ENCODE measurements around the gene ROPN1B.
"Not testable (repeated sequence)": the region's sequence is repeated elsewhere in the genome, so short reads cannot be mapped to it uniquely, and the experiment has no call there.

The ROPN1B gene

GRCh38 chr3:125958511-125959316 is 10.3 kb upstream of the ROPN1B start:
- no peak for DNase-seq (ENCODE audit: low read depth in 2 of 2)

DNA sequence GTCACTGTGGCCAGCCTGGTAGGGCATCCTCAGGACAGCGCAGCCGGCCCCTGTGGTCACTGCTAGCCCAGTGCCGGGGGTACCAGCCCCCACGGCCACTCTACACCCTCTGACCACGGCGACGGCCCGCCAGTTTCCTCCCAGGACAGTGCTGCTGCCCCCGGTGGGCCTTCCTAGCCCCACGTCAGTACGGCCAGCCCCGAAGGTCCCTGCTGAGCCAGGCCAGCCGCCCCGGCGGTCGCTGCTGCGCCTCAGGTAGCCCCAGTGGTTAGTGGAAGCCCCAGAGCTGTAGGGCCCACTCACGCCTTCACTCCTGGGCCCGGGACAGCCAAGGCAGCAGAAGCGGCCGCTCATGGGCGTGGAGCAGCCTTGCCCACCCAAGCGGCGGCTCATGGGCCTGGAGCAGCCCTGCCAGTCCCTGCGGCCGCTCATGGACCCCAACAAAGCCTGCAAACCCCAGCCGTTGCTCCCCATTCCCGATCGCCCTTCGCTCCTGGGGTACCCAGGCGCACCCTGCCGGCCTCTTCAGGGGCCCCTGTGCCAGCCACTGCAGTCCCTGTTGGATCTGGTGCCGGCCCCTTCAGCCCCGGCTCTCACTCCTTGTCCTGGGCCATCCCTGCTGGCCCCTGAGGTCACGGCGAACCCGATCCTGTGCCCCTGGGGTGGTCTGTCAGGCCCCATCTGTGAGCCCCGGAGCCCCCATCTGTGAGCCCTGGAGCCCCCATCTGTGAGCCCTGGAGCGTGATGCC is 9.5 kb upstream of the ROPN1B start:
- DNase-seq (ENCODE audit: low read depth in 2 of 2): no peak

- DNase-seq (ENCODE audit: low read depth in 2 of 2): no peak
Measured at GRCh38 chr3:125960066-125960424, 8.9 kb upstream of the ROPN1B start.

GRCh38 chr3:125960456-125961288 is 8.3 kb upstream of the ROPN1B start:
- DNase-seq (ENCODE audit: low read depth in 2 of 2): no peak

- DNase-seq (ENCODE audit: low read depth in 2 of 2): no peak
Measured at GRCh38 chr3:125961289-125961589, 7.7 kb upstream of the ROPN1B start.

GRCh38 chr3:125963834-125964233 is 5.1 kb upstream of the ROPN1B start:
- not testable (repeated sequence) for DNase-seq (ENCODE audit: low read depth in 2 of 2)

DNA sequence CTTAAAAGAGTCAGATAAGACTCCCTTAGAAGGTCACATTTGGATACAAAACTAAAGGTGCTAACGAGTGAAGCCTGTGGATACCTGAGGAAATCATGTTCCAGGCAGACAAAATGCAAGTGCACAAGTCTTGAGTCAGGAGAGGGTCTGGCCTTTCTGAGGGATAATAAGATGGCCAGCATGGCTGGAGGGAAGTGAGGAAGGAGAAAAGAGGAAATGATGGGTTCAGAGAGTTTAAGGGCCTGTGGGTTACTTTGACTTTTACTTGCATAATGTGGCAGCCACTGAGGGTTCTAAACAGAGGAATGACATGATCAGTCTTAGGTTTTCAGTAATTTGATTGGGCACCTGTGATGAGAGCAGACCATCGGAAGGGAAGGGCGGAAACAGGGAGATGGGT is 3.5 kb upstream of the ROPN1B start:
- DNase-seq (ENCODE audit: low read depth in 2 of 2): no peak

DNA sequence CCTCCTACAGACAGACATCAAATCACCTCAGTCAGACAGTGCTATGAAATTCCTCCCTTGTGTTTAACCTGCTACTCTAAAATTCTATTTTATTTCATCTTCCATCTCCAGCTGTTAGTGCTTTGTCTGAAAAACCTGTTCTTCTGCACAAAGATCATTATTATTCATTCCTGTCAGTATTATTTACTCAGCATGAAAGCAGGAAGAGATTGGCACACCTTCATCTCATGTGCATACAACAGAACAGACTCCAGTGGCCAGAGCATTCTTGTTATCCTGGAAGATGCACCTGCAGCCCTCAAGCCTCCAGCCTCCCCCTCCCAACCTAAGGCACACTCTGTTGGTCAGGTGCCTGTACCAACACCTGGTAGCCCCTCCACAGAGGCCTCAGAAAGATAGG is 1.8 kb upstream of the ROPN1B start:
- no peak for DNase-seq (ENCODE audit: low read depth in 2 of 2)

GRCh38 chr3:125968121-125968520 is 857 bp upstream of the ROPN1B start:
- not testable (repeated sequence) for DNase-seq (ENCODE audit: low read depth in 2 of 2)

DNA sequence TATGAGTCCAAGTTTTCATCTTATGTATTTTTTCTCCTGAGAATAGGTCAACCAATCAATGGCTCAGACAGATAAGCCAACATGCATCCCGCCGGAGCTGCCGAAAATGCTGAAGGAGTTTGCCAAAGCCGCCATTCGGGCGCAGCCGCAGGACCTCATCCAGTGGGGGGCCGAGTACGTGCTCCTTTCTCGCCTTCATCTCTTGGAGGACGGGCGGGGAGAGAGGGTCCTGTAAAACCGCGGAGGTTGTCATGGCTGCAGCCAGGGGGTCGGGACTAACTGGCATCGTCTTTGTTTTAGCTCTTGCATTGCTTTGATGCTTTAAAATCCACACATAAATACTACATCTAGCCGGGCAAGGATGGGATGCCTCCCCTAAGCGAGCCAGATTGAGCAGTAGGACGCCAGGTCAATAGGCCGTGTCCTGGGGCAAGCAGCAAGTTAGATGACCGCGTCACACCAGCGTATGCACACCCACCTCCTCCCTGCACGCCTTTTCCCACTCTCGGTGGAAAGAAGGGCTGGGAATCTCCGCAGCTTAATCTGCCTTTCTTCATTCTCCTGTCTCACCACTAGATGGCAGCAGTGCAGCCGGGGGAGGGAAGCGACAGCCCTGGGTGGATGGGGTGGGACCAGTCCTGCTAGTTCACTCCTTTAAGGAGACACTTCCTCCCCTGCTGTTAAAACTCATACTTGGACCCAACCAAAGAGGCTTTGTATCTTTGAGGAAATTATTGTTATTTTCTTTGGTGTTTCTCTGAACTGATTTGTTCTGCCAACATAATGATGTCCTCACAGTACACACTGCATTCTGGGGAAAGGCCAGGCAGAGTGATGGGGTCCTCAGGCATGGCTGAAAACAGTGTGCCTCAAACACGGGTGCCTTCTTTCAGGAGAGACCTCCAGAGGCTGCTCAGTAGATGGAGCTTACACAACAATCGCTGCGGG is 3.3 kb downstream of the ROPN1B start:
- not testable (repeated sequence) for DNase-seq (ENCODE audit: low read depth in 2 of 2)

DNA sequence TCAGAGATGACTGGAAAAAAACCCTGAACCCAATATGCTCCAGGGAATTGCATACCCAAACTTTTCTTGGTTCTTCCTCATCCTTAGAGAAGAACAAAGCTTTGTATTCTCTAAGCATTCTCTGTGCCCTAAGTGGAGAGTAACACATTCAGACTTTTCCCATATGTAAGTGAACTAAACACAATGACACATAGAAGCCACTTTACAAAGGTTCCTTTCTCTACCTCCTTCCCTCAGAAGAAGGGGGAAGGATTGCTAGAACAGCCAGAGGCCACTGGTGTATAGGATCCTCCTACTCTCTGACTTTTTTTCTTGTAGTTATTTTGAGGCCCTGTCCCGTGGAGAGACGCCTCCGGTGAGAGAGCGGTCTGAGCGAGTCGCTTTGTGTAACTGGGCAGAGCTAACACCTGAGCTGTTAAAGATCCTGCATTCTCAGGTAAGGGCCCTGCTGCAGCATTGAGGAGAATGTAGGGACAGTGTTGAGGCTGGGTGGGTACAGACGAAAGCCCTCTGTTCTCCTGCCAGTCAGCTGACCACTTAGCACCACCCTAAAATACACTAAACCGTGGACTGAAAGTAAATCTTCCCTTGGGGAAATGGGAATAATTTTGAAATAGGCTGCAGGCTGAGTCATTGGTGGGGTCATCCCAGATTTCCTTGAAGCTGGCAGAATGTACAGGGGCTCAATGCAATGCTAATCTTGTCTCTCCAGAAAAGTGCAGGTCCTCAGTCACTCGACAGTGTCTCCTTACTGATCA is 6.4 kb downstream of the ROPN1B start:
- DNase-seq (ENCODE audit: low read depth in 2 of 2): not testable (repeated sequence)

GRCh38 chr3:125976003-125976390 is 7.0 kb downstream of the ROPN1B start:
- not testable (repeated sequence) for DNase-seq (ENCODE audit: low read depth in 2 of 2)

DNA sequence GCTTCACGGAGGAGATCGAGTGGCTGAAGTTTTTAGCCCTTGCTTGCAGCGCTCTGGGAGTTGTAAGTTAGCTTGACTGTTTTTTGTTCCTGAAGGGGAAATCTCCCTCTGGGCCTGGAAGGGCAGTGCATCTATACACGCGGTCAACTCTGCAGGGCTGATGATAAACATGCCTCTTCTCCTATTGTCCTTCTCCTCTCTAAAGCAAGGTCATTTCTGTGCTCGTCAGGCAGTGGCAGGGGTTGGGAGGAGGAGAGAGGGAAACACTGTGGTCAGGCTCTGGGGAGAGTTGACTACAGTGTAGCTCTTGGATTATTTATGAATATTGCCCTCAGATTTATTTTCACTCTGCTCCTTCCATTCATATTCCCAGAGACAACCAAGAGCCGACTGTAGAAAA is 8.1 kb downstream of the ROPN1B start:
- not testable (repeated sequence) for DNase-seq (ENCODE audit: low read depth in 2 of 2)

GRCh38 chr3:125984951-125985350 is 16.0 kb downstream of the ROPN1B start:
- DNase-seq (ENCODE audit: low read depth in 2 of 2): not testable (repeated sequence)

GRCh38 chr3:125990253-125990970 is 21.4 kb downstream of the ROPN1B start:
- peak; percentile 71 to 75 for DNase-seq (ENCODE audit: low read depth in 2 of 2)

DNA sequence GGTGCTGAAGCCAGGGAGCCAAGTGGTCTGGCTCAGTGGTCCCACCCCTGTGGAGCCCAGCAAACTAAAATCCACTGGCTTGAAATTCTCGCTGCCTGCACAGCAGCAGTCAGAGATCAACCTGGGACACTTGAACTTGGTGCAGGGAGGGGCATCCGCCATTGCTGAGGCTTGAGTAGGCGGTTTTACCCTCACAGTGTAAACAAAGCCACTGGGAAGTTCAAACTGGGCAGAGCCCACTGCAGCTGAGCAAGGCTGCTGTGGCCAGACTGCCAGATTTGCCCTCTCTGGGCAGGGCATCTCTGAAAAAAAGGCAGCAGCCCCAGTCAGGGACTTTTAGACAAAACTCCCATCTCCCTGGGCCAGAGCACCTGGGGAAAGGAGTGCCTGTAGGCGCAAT is 27.8 kb downstream of the ROPN1B start:
- DNase-seq (ENCODE audit: low read depth in 2 of 2): not testable (repeated sequence)

DNA sequence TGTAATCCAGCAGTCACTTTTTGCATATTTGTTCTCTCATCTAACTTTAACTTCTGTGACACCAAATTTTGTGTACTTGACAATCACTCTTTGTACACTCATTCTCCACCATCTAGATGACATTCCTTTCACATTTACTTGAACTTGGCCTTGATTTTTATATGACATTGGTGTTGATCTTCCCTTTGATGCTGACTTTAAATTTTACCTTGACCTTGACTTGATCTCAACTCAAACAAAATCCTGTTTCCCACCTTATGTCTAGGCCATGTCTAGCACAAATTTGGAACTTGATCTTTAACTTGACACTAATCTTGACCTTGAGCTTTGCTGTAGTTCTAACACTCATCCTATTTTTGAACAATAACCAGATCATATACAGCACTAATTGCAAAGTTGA is 33.2 kb downstream of the ROPN1B start:
- DNase-seq (ENCODE audit: low read depth in 2 of 2): no peak

DNA sequence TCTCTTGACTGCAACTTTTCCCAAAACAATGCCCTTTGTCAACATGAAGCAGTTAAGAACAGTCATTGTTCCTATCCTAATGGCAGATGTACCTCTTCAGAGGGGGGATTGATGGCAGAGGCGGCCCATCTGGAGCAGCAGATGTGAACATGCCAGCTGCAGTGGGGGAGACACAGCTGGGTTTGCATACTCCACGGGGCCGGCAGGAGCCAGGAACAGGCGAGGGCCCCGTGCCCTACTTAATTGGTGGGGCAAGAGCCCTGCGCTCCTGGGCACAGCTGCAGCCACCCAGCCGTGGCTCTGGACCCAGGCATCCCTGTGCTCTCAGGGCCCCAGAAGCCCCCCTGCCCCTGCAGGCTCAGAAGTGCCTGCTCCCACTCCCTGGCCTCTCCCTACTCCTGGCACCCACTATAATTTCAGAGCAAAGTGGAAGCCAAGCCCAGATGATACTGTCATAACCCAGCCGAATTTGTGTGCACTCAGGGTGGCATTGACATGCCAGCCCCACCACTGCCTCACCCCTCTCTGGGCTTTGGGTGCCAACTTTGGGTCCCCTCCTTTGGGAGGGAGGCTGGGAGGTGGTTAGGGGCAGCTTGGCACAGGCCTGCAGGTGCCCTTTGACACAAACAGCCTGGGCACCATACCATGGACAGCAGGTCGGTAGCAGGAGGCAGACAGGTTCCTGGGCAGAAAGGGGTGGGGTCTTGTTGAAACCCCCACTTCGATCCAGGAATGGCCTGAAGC is 34.6 kb downstream of the ROPN1B start:
- no peak for DNase-seq (ENCODE audit: low read depth in 2 of 2)

DNA sequence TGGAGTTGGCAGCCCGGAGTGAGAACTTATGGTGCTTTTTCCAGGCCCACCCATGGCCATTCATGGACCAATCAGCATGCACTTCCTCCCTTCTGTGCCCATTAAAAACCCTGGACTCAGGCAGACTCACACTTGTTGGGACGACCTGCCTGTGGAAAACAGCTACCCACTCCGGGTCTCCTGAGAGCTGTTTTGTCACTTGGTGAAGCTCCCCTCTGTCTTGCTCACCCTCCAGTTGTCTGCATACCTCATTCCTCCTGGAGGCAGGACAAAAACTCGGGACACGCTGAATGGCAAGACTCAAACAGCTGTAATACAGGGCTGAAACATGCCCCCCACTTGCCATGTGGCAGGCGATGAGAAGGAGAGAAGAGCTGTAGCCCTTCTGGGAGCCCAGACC is 35.2 kb downstream of the ROPN1B start:
- no peak for DNase-seq (ENCODE audit: low read depth in 2 of 2)

Data from fibroblast of skin of left biceps (primary cell).